Measurements from ENCODE around the gene RASSF8.

DNA sequence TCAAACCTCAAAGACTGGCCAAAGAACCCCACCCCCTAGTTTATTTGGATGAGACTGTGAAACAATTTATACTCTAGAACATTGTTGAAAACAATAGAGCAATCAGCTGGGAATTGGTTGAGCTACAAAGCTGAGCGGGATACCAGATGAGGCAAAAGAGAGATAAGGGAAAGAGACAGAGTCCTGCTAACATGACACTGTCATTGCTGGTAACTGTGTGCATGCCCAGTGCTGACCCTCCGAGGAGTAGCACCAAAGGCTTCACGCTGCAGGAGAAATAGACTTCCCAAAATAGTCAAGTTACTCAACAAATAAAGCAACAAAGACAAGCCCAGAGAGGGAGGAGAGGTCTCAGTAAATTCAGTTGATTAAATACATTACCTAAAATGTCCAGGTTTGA is 63.6 kb downstream of the RASSF8 start:
- TF ChIP-seq, protein P1, sequence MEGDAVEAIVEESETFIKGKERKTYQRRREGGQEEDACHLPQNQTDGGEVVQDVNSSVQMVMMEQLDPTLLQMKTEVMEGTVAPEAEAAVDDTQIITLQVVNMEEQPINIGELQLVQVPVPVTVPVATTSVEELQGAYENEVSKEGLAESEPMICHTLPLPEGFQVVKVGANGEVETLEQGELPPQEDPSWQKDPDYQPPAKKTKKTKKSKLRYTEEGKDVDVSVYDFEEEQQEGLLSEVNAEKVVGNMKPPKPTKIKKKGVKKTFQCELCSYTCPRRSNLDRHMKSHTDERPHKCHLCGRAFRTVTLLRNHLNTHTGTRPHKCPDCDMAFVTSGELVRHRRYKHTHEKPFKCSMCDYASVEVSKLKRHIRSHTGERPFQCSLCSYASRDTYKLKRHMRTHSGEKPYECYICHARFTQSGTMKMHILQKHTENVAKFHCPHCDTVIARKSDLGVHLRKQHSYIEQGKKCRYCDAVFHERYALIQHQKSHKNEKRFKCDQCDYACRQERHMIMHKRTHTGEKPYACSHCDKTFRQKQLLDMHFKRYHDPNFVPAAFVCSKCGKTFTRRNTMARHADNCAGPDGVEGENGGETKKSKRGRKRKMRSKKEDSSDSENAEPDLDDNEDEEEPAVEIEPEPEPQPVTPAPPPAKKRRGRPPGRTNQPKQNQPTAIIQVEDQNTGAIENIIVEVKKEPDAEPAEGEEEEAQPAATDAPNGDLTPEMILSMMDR (conservative IDR thresholded peaks at IDR 0.05; ENCODE audit: low read length): no peak
- no peak for TF ChIP-seq EZH2phosphoT487 (IDR thresholded peaks at IDR 0.05; ENCODE audit: borderline replicate concordance, low read depth, low read length)

Data from OCI-LY7 (cell line).